ENCODE results near the gene SLC7A5.

DNA sequence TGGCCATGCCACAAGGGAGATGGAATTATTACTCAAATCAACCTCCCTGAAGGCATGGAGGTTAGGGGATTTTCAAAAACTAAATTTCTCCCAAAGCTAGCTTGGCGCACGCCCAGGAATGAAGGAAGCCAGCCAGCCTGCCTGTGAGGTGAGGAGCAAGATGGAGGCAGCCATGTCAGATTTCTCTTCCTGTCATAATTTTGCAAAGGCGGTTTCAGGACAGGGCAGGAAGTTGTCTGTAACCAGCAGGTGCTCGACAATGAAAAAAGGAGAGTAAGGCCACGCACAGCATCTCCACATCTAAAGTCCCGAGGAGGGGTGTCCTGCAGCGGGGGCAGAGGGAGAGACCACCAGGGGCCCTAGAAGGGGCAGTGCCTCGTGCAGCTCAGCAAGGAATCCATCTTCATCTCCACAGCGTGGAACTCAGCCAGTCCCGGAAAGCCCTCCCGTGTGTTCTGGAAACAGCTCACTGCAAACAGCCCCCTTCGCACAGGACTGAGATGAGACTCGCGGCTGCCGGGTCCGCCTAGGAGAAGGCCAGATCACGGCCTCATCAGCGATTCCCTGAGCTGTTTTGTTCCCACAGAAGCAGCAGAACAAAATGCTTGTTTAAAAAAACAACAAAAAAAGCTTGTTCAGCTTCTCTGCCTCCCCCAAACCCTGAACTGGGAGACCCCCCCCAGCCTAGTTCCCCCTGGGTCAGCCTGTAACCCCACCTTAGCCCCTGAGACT, 47.8 kb downstream of the SLC7A5 start:
- TF ChIP-seq EZH2 (IDR thresholded peaks at IDR 0.05; ENCODE audit: borderline replicate concordance, low read depth, low read length, severe bottlenecking) (no peak), POLR2A (IDR thresholded peaks at IDR 0.05; ENCODE audit: low read depth, low read length) (no peak), POLR2AphosphoS5 (IDR thresholded peaks at IDR 0.05; ENCODE audit: insufficient read depth, low read depth, low read length) (no peak), JUN (IDR thresholded peaks at IDR 0.05; ENCODE audit: borderline replicate concordance, insufficient read depth, insufficient read length, low read depth) (no peak), MYC (IDR thresholded peaks at IDR 0.05; ENCODE audit: low read depth, low read length) (no peak)
- TF ChIP-seq, protein P1, sequence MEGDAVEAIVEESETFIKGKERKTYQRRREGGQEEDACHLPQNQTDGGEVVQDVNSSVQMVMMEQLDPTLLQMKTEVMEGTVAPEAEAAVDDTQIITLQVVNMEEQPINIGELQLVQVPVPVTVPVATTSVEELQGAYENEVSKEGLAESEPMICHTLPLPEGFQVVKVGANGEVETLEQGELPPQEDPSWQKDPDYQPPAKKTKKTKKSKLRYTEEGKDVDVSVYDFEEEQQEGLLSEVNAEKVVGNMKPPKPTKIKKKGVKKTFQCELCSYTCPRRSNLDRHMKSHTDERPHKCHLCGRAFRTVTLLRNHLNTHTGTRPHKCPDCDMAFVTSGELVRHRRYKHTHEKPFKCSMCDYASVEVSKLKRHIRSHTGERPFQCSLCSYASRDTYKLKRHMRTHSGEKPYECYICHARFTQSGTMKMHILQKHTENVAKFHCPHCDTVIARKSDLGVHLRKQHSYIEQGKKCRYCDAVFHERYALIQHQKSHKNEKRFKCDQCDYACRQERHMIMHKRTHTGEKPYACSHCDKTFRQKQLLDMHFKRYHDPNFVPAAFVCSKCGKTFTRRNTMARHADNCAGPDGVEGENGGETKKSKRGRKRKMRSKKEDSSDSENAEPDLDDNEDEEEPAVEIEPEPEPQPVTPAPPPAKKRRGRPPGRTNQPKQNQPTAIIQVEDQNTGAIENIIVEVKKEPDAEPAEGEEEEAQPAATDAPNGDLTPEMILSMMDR (IDR thresholded peaks at IDR 0.05; ENCODE audit: extremely low read depth in 1 of 2, insufficient read depth in 1 of 2, low read depth in 1 of 2, low read length in 2 of 2), result no peak
- TF ChIP-seq, protein P2, sequence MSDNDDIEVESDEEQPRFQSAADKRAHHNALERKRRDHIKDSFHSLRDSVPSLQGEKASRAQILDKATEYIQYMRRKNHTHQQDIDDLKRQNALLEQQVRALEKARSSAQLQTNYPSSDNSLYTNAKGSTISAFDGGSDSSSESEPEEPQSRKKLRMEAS (IDR thresholded peaks at IDR 0.05; ENCODE audit: insufficient read depth, insufficient read length), result no peak
